ENCODE measurements around the gene NEK1. TPM values are rescaled to one million over a fixed set of nuclear protein-coding genes. Genes with fewer than 3 reads are reported as not detected.

Gene NEK1
- total and polyA plus RNA-seq, 8 donors, result 13.2 to 30.9 (median 26.9) TPM

DNA sequence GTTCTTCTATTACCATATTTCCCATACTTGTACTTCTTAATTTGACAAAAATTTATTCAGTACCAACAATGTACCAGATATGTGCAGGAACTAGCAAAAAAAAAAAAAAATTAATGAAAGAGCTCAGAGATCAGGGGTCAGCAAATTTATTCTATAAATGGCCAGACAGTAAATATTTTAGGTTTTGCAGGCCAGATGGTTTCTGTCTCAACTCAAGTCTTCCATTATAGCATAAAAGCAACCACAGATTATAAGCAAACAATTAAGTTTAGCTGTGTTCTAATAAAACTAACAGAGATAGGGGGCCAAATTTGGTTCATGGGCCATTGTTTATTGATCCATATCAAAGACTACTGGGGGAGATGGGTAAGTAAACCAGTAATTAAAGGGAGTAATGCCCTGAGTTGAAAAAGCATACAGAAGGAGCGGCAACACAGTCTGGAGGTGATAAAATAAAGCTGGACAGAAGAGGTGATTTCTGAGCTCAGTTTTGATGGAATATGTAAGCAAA, 19.3 kb downstream of the NEK1 start:
- intact Hi-C loops (cut with DNase I), result no loop called here
- Histone ChIP-seq H3K9me3 (no peaks in the 10 kb centered on the region), H3K27ac (peak overlapping the region in 1 of 2 donors; percentile 34), H3K4me1 (no peaks in the 10 kb centered on the region), H3K36me3 (peaks cover 0 to 28% of the 10 kb centered on the region in 2 donors), H3K27me3 (no peaks in the 10 kb centered on the region), H3K4me3 (no peak overlapping the region)
- DNase-seq (peak in 2 of 4 donors; percentile 74 to 80), ATAC-seq (peak; percentile 21)
- TF ChIP-seq, protein P1, sequence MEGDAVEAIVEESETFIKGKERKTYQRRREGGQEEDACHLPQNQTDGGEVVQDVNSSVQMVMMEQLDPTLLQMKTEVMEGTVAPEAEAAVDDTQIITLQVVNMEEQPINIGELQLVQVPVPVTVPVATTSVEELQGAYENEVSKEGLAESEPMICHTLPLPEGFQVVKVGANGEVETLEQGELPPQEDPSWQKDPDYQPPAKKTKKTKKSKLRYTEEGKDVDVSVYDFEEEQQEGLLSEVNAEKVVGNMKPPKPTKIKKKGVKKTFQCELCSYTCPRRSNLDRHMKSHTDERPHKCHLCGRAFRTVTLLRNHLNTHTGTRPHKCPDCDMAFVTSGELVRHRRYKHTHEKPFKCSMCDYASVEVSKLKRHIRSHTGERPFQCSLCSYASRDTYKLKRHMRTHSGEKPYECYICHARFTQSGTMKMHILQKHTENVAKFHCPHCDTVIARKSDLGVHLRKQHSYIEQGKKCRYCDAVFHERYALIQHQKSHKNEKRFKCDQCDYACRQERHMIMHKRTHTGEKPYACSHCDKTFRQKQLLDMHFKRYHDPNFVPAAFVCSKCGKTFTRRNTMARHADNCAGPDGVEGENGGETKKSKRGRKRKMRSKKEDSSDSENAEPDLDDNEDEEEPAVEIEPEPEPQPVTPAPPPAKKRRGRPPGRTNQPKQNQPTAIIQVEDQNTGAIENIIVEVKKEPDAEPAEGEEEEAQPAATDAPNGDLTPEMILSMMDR (IDR thresholded peaks at IDR 0.05), result no peak

DNA sequence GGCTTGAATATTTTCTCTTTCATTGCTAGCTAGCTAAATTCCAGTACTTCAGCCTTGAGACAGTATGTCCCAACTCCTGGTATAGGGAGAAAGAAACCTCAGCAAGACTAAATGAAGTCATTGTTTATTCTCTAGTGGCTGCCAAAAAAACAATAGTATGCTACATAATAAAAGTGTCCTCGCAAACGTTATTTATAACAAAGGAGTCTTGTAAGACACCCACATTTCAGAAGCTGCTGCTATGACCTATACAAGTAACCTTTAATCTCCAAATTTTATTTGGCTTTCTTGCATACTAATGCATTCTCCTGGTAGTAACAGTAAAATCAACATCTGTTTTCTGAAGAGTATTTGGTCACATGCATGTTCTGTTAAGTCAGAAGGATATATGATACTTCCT, 28.8 kb downstream of the NEK1 start:
- Histone ChIP-seq H3K4me3 (no peak overlapping the region), H3K36me3 (peaks cover 0 to 26% of the 10 kb centered on the region in 2 donors), H3K4me1 (no peaks in the 10 kb centered on the region), H3K9me3 (no peaks in the 10 kb centered on the region), H3K27me3 (no peaks in the 10 kb centered on the region), H3K27ac (no peak overlapping the region)
- intact Hi-C loops (cut with DNase I), result no loop called here
- no peak for ATAC-seq
- no peak for DNase-seq
- TF ChIP-seq, protein P1 (IDR thresholded peaks at IDR 0.05), result no peak

DNA sequence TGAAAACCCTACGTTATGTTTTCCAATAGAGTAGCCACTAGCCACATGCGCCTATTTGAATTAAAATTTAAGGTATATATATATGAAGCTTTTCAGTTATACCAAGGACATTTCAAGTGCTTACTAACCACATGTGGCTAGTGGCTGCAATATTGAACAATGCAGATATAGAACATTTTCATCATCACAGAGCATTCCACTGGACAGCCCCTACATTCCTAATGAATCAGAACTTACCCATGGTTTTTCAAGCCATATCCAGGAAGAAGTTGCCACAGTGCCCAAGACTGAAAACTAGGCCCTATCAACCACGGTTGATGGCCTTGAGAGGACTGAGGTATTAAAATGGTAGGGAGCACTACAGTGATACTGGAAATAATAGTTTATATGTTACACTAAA, 29.7 kb downstream of the NEK1 start:
- Histone ChIP-seq H3K4me1 (no peaks in the 10 kb centered on the region), H3K9me3 (no peaks in the 10 kb centered on the region), H3K4me3 (no peak overlapping the region), H3K27ac (no peak overlapping the region), H3K36me3 (peaks cover 0 to 22% of the 10 kb centered on the region in 2 donors), H3K27me3 (no peaks in the 10 kb centered on the region)
- DNase-seq (no peak), ATAC-seq (no peak)
- intact Hi-C loops (cut with DNase I), result no loop called here
- TF ChIP-seq, protein P1 (IDR thresholded peaks at IDR 0.05), result no peak

DNA sequence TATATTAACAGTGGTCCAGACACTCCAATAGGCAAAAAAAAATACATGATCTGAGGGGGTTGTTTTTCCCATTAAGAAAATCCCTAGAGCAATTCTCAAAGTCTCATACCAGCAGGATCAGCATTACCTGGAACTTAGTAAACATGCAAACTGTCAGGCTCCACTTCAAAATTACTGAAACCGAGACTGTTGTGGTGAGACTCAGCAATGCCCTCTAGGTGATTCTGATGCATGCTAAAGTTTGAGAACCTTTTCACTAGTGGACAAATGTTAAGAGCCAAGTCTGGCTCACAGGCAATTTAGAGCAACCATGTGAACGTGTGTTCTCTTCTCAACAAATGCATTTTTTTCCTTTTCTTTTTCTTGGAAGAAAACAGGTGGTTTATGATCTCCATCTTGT, 30.2 kb downstream of the NEK1 start:
- H3K27me3 ChIP-seq, result no peaks in the 10 kb centered on the region
- no peak overlapping the region for H3K27ac ChIP-seq
- H3K36me3 ChIP-seq, result peaks cover 0 to 22% of the 10 kb centered on the region in 2 donors
- intact Hi-C loops (cut with DNase I), result no loop called here
- ATAC-seq (no peak), DNase-seq (no peak)
- TF ChIP-seq, protein P1 (IDR thresholded peaks at IDR 0.05), result no peak
- no peaks in the 10 kb centered on the region for H3K9me3 ChIP-seq
- H3K4me1 ChIP-seq, result no peaks in the 10 kb centered on the region
- no peak overlapping the region for H3K4me3 ChIP-seq

DNA sequence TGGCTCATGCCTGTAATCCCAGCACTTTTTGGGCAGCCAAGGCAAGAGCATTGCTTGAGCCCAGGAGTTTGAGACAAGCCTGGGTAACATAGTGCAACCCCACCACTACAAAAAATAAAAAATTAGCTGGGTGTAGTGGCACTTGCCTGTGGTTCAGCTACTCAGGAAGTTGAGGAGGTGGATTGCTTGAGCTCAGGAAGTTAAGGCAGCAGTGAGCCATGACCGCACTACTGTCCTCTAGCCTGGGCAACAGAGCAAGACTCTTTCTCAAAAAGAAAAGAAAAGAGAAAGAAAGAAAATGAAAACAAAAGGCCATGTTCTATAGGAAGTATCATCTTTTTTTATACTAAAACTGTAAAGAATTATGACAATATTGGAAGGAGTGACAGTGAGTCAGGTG, 38.5 kb downstream of the NEK1 start:
- H3K9me3 ChIP-seq, result no peaks in the 10 kb centered on the region
- H3K36me3 ChIP-seq, result peaks cover 0 to 39% of the 10 kb centered on the region in 2 donors
- DNase-seq (no peak), ATAC-seq (no peak)
- intact Hi-C loops (cut with DNase I), result no loop called here
- no peaks in the 10 kb centered on the region for H3K4me1 ChIP-seq
- H3K27me3 ChIP-seq, result no peaks in the 10 kb centered on the region
- H3K27ac ChIP-seq, result no peak overlapping the region
- TF ChIP-seq, protein P1 (IDR thresholded peaks at IDR 0.05), result no peak
- H3K4me3 ChIP-seq, result no peak overlapping the region

Data from left lung (tissue), 10 donors.